Measurements from ENCODE around the gene MAGI2.

Gene MAGI2

DNA sequence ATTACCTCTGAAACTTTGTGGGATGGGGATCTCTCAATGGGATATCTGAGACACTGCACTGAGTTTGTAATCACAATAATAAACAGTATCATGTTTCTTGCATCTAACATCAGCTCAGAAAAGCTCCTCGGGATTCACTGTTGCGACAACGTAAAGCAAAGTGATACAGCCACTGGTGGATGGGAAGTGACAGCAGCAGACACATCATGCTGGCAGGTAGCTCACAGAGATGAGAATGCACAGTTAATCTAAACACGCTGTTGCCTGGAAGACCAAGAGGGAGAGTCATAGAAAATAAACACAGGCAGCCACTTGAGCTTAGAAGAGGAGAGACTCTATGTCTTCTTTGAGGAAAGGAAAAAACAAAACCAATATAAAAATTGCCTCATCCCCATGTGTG is 513.8 kb downstream of the MAGI2 start:
- TF ChIP-seq, protein P1, sequence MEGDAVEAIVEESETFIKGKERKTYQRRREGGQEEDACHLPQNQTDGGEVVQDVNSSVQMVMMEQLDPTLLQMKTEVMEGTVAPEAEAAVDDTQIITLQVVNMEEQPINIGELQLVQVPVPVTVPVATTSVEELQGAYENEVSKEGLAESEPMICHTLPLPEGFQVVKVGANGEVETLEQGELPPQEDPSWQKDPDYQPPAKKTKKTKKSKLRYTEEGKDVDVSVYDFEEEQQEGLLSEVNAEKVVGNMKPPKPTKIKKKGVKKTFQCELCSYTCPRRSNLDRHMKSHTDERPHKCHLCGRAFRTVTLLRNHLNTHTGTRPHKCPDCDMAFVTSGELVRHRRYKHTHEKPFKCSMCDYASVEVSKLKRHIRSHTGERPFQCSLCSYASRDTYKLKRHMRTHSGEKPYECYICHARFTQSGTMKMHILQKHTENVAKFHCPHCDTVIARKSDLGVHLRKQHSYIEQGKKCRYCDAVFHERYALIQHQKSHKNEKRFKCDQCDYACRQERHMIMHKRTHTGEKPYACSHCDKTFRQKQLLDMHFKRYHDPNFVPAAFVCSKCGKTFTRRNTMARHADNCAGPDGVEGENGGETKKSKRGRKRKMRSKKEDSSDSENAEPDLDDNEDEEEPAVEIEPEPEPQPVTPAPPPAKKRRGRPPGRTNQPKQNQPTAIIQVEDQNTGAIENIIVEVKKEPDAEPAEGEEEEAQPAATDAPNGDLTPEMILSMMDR (IDR thresholded peaks at IDR 0.05; ENCODE audit: low read depth, low read length) = no peak
- no peak for DNase-seq (ENCODE audit: extremely low read depth, low read depth)

DNA sequence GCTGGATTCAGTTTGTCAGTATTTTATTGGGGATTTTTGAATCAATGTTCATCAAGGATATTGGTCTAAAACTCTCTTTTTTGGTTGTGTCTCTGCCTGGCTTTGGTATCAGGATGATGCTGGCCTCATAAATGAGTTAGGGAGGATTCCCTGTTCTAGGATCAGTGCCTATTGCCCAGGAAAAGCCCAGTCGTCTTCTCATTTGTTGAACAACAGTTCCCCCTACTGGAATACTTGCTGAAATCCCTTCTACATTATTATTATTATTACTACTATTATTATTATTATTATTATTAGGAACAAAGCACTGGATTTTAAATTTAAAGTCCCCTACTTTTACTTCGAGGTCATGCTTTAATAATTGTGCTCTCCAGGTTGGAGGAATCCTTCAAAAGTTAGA is 528.9 kb downstream of the MAGI2 start:
- TF ChIP-seq, protein P1 (IDR thresholded peaks at IDR 0.05; ENCODE audit: low read depth, low read length) = peak; percentile 20
- no peak for DNase-seq (ENCODE audit: extremely low read depth, low read depth)

DNA sequence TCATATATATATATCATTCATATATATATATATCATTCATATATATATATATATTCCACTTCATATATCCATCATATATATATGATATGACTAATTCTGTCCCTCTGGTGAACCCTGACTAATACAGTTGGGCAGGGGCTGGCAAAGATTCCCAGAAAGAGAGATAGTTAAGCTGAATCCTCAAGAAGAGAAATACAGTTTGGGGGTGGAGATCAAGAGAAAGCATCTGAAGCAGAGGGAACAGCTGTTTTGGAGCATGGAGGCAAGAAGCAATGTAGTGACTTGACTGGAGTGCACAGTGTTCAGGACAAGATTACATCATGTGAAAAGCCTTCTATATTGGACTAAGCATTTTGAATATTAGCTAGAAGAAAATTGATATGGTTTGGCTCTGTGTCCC is 540.7 kb downstream of the MAGI2 start:
- TF ChIP-seq, protein P1 (IDR thresholded peaks at IDR 0.05; ENCODE audit: low read depth, low read length) = no peak
- DNase-seq (ENCODE audit: extremely low read depth, low read depth) = no peak

DNA sequence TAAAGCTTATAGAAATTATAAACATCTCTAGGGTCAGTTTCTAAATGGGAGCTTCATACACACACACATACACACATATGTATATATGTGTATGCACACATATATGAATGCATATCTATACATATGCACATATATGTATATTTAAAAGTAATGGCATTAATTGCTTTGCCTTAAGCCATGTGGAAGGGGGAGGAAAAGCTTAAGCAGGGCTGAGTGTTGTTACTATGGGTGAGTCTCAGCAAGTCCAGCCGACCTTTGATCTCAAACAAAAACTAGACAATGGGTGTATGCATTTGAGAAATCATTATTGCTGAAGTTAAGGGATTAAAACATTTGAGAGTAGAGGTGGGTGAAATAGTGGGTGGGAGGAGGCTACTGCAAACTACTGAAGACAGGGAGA is 546.7 kb downstream of the MAGI2 start:
- TF ChIP-seq, protein P1 (IDR thresholded peaks at IDR 0.05; ENCODE audit: low read depth, low read length) = no peak
- no peak for DNase-seq (ENCODE audit: extremely low read depth, low read depth)

DNA sequence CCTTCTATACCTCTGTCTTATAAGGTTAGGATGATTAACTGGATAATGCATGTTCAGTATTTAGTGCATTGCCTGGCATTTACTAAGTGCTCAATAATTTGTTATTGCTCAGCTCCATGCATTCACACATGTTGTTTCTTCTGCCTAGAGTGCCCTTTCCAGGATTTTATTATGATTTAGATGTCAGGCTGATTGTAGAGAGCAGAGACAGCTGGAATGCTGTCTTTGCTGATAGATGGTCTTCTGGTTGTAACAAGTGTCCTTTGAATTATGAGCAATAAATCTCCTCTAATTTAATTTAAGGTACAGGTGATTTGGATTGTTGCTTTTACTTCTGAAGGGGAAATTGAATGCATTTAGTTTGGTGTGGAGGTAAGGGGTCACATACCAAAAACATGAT is 548.0 kb downstream of the MAGI2 start:
- TF ChIP-seq, protein P1 (IDR thresholded peaks at IDR 0.05; ENCODE audit: low read depth, low read length) = no peak
- no peak for DNase-seq (ENCODE audit: extremely low read depth, low read depth)

DNA sequence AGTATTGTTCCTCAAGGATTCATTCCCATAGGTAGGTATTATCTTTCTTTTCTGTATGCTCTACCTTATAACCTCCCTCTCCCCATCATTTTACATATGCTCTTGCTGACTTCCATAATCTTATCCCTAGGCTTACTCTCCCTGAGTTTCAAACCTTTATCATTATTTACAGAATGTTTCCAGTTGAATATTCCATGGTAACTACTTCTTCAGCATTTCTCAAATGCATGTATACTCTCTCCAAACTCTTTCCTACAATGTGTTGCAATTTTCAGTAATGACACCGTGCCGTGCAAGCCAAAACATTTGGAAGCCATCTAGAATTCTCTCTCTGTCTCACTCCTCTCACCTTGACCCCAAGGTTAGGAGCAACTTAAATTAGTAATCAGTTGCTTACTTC is 548.5 kb downstream of the MAGI2 start:
- TF ChIP-seq, protein P1 (IDR thresholded peaks at IDR 0.05; ENCODE audit: low read depth, low read length) = no peak
- no peak for DNase-seq (ENCODE audit: extremely low read depth, low read depth)

DNA sequence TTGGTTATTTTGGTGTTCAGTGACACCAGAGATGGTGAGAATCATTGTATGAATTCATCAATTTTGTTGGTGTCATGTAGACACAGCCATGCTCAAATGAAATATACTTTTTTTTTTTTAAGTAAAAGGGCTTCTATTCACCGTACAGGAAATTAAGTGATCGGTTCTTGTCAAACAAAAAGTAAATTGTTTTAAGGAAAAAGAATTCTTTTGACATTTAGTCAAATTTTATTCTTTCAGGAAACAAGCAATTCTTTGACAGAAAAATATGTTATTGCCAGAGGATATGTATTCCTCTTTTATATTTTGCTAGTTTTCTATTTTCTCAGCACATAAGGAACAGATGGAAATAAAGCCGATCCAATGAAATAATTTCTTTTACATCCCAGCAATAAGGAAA is 551.9 kb downstream of the MAGI2 start:
- DNase-seq (ENCODE audit: extremely low read depth, low read depth) = no peak
- TF ChIP-seq, protein P1 (IDR thresholded peaks at IDR 0.05; ENCODE audit: low read depth, low read length) = no peak

Data from AG09319 (cell line).